Stimulated activated memory B cell treated with anti-CD40 and anti-IgM and Interleukin-4, amounts not matched to agents 10 μg/mL and 1 μg/mL and 100 μg/mL, for 72 hours (primary cell): ENCODE data around the gene PLEK2.
"Not testable (repeated sequence)": the region's sequence is repeated elsewhere in the genome, so short reads cannot be mapped to it uniquely, and the experiment has no call there.

Experiments used
- ATAC-seq: fragments of 150-1000 bp; cut with Tn5 transposase; 2 replicates; pipeline ENCODE4 v1.10.0; 2021
- H3K27ac Mint-ChIP-seq: one replicate; pipeline ENCODE4 v1.8.0; 2022; ENCODE audit warnings: mild to moderate bottlenecking, mixed read lengths
- H3K27me3 Mint-ChIP-seq: one replicate; pipeline ENCODE4 v1.8.0; 2022; ENCODE audit warnings: mixed read lengths
- H3K36me3 Mint-ChIP-seq: one replicate; pipeline ENCODE4 v1.8.0; 2022; ENCODE audit warnings: mixed read lengths
- H3K4me1 Mint-ChIP-seq: one replicate; pipeline ENCODE4 v1.8.0; 2022; ENCODE audit warnings: mixed read lengths
- H3K4me3 Mint-ChIP-seq: one replicate; pipeline ENCODE4 v1.8.0; 2022; ENCODE audit warnings: mild to moderate bottlenecking, moderate library complexity, mixed read lengths
- H3K9me3 Mint-ChIP-seq: one replicate; pipeline ENCODE4 v1.8.0; 2022; ENCODE audit warnings: mixed read lengths

Gene PLEK2

GRCh38 chr14:67417633-67418032, 5.7 kb upstream of the PLEK2 start:
- H3K4me1 Mint-ChIP-seq, result peaks cover 10% of the 10 kb centered on the region
- no peak overlapping the region for H3K27ac Mint-ChIP-seq
- no peak overlapping the region for H3K4me3 Mint-ChIP-seq
- H3K27me3 Mint-ChIP-seq, result peaks cover 3% of the 10 kb centered on the region
- H3K36me3 Mint-ChIP-seq, result no peaks in the 10 kb centered on the region
- ATAC-seq, result no peak
- H3K9me3 Mint-ChIP-seq, result no peaks in the 10 kb centered on the region

GRCh38 chr14:67416810-67417209, 4.8 kb upstream of the PLEK2 start:
- H3K4me3 Mint-ChIP-seq, result no peak overlapping the region
- ATAC-seq, result peak; percentile 80
- no peaks in the 10 kb centered on the region for H3K9me3 Mint-ChIP-seq
- H3K27ac Mint-ChIP-seq, result peak overlapping the region; percentile 45
- H3K36me3 Mint-ChIP-seq, result no peaks in the 10 kb centered on the region
- peaks cover 11% of the 10 kb centered on the region for H3K27me3 Mint-ChIP-seq
- peaks cover 10% of the 10 kb centered on the region for H3K4me1 Mint-ChIP-seq

- Mint-ChIP-seq H3K36me3 (no peaks in the 10 kb centered on the region), H3K4me3 (no peak overlapping the region), H3K27me3 (peaks cover 18% of the 10 kb centered on the region), H3K9me3 (no peaks in the 10 kb centered on the region), H3K27ac (peak overlapping the region; percentile 45), H3K4me1 (peaks cover 17% of the 10 kb centered on the region)
- peak; percentile 39 for ATAC-seq
Observed at GRCh38 chr14:67416085-67416484, 4.1 kb upstream of the PLEK2 start.

GRCh38 chr14:67415610-67416009, 3.6 kb upstream of the PLEK2 start:
- Mint-ChIP-seq H3K27me3 (peaks cover 23% of the 10 kb centered on the region), H3K27ac (peak overlapping the region; percentile 45), H3K4me1 (peaks cover 18% of the 10 kb centered on the region)
- not testable (repeated sequence) for H3K9me3 Mint-ChIP-seq, H3K36me3 Mint-ChIP-seq, ATAC-seq, H3K4me3 Mint-ChIP-seq

- no peak overlapping the region for H3K4me3 Mint-ChIP-seq
Observed at GRCh38 chr14:67413806-67414769, 2.1 kb upstream of the PLEK2 start.

GRCh38 chr14:67411370-67411769, 595 bp downstream of the PLEK2 start:
- Mint-ChIP-seq H3K9me3 (no peaks in the 10 kb centered on the region), H3K36me3 (no peaks in the 10 kb centered on the region), H3K27ac (no peak overlapping the region), H3K4me1 (peaks cover 12% of the 10 kb centered on the region), H3K27me3 (peaks cover 28% of the 10 kb centered on the region), H3K4me3 (no peak overlapping the region)
- no peak for ATAC-seq

More at GRCh38 chr14:67413806-67414769, 2.1 kb upstream of the PLEK2 start:
- no peaks in the 10 kb centered on the region for H3K9me3 Mint-ChIP-seq
- H3K4me1 Mint-ChIP-seq, result peaks cover 18% of the 10 kb centered on the region
- no peaks in the 10 kb centered on the region for H3K36me3 Mint-ChIP-seq
- peaks cover 28% of the 10 kb centered on the region for H3K27me3 Mint-ChIP-seq
- no peak overlapping the region for H3K27ac Mint-ChIP-seq
- ATAC-seq, result no peak

GRCh38 chr14:67410313-67410712, 1.7 kb downstream of the PLEK2 start:
- no peak overlapping the region for H3K27ac Mint-ChIP-seq
- H3K4me3 Mint-ChIP-seq, result no peak overlapping the region
- peaks cover 28% of the 10 kb centered on the region for H3K27me3 Mint-ChIP-seq
- ATAC-seq, result no peak
- peaks cover 7% of the 10 kb centered on the region for H3K4me1 Mint-ChIP-seq
- no peaks in the 10 kb centered on the region for H3K9me3 Mint-ChIP-seq
- no peaks in the 10 kb centered on the region for H3K36me3 Mint-ChIP-seq

GRCh38 chr14:67409461-67409860, 2.5 kb downstream of the PLEK2 start:
- peaks cover 7% of the 10 kb centered on the region for H3K4me1 Mint-ChIP-seq
- H3K9me3 Mint-ChIP-seq, result no peaks in the 10 kb centered on the region
- no peak overlapping the region for H3K4me3 Mint-ChIP-seq
- H3K27ac Mint-ChIP-seq, result no peak overlapping the region
- no peaks in the 10 kb centered on the region for H3K36me3 Mint-ChIP-seq
- ATAC-seq, result no peak
- peaks cover 28% of the 10 kb centered on the region for H3K27me3 Mint-ChIP-seq

GRCh38 chr14:67408122-67408801, 3.7 kb downstream of the PLEK2 start:
- not testable (repeated sequence) for H3K9me3 Mint-ChIP-seq, ATAC-seq, H3K27ac Mint-ChIP-seq, H3K4me1 Mint-ChIP-seq, H3K36me3 Mint-ChIP-seq, H3K4me3 Mint-ChIP-seq
- H3K27me3 Mint-ChIP-seq, result peaks cover 28% of the 10 kb centered on the region

GRCh38 chr14:67405771-67406170, 6.2 kb downstream of the PLEK2 start:
- no peaks in the 10 kb centered on the region for H3K4me1 Mint-ChIP-seq
- H3K9me3 Mint-ChIP-seq, result no peaks in the 10 kb centered on the region
- H3K36me3 Mint-ChIP-seq, result no peaks in the 10 kb centered on the region
- ATAC-seq, result no peak
- H3K4me3 Mint-ChIP-seq, result no peak overlapping the region
- no peak overlapping the region for H3K27ac Mint-ChIP-seq
- peaks cover 7% of the 10 kb centered on the region for H3K27me3 Mint-ChIP-seq

GRCh38 chr14:67400434-67400833, 11.5 kb downstream of the PLEK2 start:
- H3K27me3 Mint-ChIP-seq, result peaks cover 15% of the 10 kb centered on the region
- H3K9me3 Mint-ChIP-seq, result no peaks in the 10 kb centered on the region

GRCh38 chr14:67397536-67397935, 14.4 kb downstream of the PLEK2 start:
- Mint-ChIP-seq H3K36me3 (no peaks in the 10 kb centered on the region), H3K27ac (no peak overlapping the region), H3K9me3 (no peaks in the 10 kb centered on the region), H3K4me3 (no peak overlapping the region), H3K27me3 (peaks cover 15% of the 10 kb centered on the region), H3K4me1 (no peaks in the 10 kb centered on the region)
- ATAC-seq, result no peak

More at GRCh38 chr14:67400434-67400833, 11.5 kb downstream of the PLEK2 start:
- H3K27ac Mint-ChIP-seq, result no peak overlapping the region
- no peak overlapping the region for H3K4me3 Mint-ChIP-seq
- H3K4me1 Mint-ChIP-seq, result no peaks in the 10 kb centered on the region
- no peak for ATAC-seq
- H3K36me3 Mint-ChIP-seq, result no peaks in the 10 kb centered on the region

- Mint-ChIP-seq H3K36me3 (no peaks in the 10 kb centered on the region), H3K27me3 (peaks cover 15% of the 10 kb centered on the region), H3K9me3 (no peaks in the 10 kb centered on the region), H3K4me3 (no peak overlapping the region), H3K27ac (no peak overlapping the region), H3K4me1 (no peaks in the 10 kb centered on the region)
- no peak for ATAC-seq
Observed at GRCh38 chr14:67396381-67396970, 15.5 kb downstream of the PLEK2 start.

- H3K36me3 Mint-ChIP-seq, result no peaks in the 10 kb centered on the region
- no peaks in the 10 kb centered on the region for H3K9me3 Mint-ChIP-seq
- peaks cover 15% of the 10 kb centered on the region for H3K27me3 Mint-ChIP-seq
- no peaks in the 10 kb centered on the region for H3K4me1 Mint-ChIP-seq
- ATAC-seq, result no peak
- no peak overlapping the region for H3K27ac Mint-ChIP-seq
- no peak overlapping the region for H3K4me3 Mint-ChIP-seq
Observed at GRCh38 chr14:67395876-67396189, 16.1 kb downstream of the PLEK2 start.

GRCh38 chr14:67395086-67395875, 16.7 kb downstream of the PLEK2 start:
- H3K4me1 Mint-ChIP-seq, result no peaks in the 10 kb centered on the region
- no peak overlapping the region for H3K4me3 Mint-ChIP-seq
- no peaks in the 10 kb centered on the region for H3K9me3 Mint-ChIP-seq
- no peak overlapping the region for H3K27ac Mint-ChIP-seq
- H3K36me3 Mint-ChIP-seq, result no peaks in the 10 kb centered on the region
- H3K27me3 Mint-ChIP-seq, result peaks cover 15% of the 10 kb centered on the region
- no peak for ATAC-seq
